HG03108 (cell line): Measurements from ENCODE around the gene LPAR5.

Experiments
- ATAC-seq: cut with Tn5 transposase; IDR thresholded peaks from one replicate; pipeline ENCODE4 v1.9.1; 2021; ENCODE audit warnings: moderate library complexity; ENCODE audit not compliant: unreplicated experiment

Gene LPAR5

GRCh38 chr12:6639151-6639801 is 3.5 kb upstream of the LPAR5 start:
- ATAC-seq: no peak

- ATAC-seq: no peak
Measured at GRCh38 chr12:6638305-6638704, 2.5 kb upstream of the LPAR5 start.

GRCh38 chr12:6635375-6635855 is 344 bp downstream of the LPAR5 start:
- ATAC-seq: peak; percentile 26

GRCh38 chr12:6632026-6632983 is 3.5 kb downstream of the LPAR5 start:
- ATAC-seq: peak; percentile 58

GRCh38 chr12:6631549-6631961 is 4.2 kb downstream of the LPAR5 start:
- no peak for ATAC-seq

GRCh38 chr12:6630736-6631135 is 5.0 kb downstream of the LPAR5 start:
- ATAC-seq: no peak

GRCh38 chr12:6627616-6628015 is 8.1 kb downstream of the LPAR5 start:
- no peak for ATAC-seq

- no peak for ATAC-seq
Measured at GRCh38 chr12:6626654-6627283, 9.0 kb downstream of the LPAR5 start.

- ATAC-seq: no peak
Measured at GRCh38 chr12:6620885-6621274, 14.9 kb downstream of the LPAR5 start.

- no peak for ATAC-seq
Measured at GRCh38 chr12:6620137-6620884, 15.4 kb downstream of the LPAR5 start.

GRCh38 chr12:6618483-6619225 is 17.1 kb downstream of the LPAR5 start:
- ATAC-seq: no peak

- no peak for ATAC-seq
Measured at GRCh38 chr12:6615802-6616201, 20.0 kb downstream of the LPAR5 start.

GRCh38 chr12:6614513-6615172 is 21.1 kb downstream of the LPAR5 start:
- no peak for ATAC-seq

GRCh38 chr12:6613776-6614512 is 21.8 kb downstream of the LPAR5 start:
- no peak for ATAC-seq

- no peak for ATAC-seq
Measured at GRCh38 chr12:6613015-6613775, 22.6 kb downstream of the LPAR5 start.

- ATAC-seq: no peak
Measured at GRCh38 chr12:6612652-6613014, 23.1 kb downstream of the LPAR5 start.

GRCh38 chr12:6612247-6612646 is 23.5 kb downstream of the LPAR5 start:
- ATAC-seq: no peak

- ATAC-seq: no peak
Measured at GRCh38 chr12:6608592-6609281, 27.0 kb downstream of the LPAR5 start.
